NCI-H226 (cell line): ENCODE data around the gene TEX14.

ENCODE experiments used
- DNase-seq: peaks from one replicate; pipeline ENCODE4 v3.0.0-alpha.2; 2015

The TEX14 gene

DNA sequence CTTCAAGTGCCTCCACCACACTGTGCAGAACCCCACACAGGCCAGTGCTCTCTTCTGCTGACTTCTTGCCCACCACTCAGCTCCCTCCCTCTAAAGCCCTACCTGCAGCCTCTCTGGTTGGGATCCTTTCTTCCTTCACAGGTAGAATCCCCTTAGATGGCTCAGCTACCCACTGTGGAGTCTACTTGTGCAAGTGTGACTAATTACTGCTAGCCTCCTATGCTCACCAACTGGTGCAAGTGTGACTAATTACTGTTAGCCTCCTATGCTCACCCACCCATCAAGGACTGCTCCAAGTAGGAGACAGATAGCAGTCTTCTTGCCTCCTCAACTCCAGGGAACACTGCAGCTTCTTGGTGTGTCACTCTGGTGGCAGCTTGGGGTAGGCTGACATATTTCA is 43.6 kb downstream of the TEX14 start:
- no peak for DNase-seq

DNA sequence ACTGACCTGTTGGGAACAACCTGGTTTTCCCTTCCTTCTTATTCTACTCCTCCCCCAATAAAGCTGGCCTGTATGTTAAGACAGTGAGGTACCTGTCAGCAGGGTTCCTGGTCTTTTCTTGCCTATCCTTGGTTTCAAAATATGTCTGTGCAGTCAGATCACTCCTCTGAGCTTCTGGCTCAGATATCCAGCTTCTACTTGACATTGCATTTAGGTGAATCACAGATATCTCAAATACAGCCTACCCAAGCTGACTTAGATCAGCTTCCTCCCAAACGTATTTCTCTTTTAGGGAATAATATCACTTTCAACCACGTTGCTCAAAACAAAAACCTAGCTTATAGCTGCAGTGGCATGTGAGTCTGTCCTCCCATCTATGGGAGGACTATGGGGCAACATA is 48.7 kb downstream of the TEX14 start:
- DNase-seq: peak; percentile 93

DNA sequence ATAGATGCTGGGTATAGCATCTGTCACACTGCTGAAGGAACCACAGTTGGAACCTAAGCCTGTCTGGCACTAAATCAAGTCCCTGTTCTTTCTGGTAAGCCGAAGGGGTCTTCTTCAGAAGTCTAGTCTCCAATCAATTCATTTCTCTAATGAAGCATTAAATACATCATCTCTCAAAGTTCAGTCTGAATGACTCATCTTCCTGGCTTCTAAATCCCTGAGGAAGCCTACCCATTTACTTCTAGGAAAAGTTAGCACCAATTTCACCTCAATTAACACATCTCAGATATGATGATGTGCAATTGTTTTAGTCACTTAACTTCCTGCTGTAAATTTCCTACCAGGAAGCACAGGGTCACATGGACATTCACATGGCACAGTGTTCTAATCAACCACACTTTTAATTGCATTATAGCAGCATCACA is 49.9 kb downstream of the TEX14 start:
- DNase-seq: peak; percentile 24

DNA sequence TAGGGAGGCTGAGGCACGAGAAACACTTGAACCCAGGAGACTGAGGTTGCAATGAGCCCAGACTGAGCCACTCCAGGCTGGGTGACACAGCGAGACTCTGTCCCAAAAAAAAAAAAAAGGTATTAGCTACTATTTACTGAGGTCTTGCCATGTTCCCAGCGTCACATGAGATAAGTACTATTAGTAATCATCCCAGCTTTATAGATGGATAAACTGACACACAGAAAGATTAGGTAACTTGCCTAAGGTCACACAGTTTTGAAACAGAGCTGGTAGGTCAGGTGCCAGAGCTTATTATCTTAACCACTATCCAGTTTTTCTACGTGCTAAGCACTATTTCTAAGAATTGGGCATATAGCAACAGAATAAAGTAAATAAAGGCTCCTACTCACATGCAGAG is 51.6 kb downstream of the TEX14 start:
- no peak for DNase-seq

DNA sequence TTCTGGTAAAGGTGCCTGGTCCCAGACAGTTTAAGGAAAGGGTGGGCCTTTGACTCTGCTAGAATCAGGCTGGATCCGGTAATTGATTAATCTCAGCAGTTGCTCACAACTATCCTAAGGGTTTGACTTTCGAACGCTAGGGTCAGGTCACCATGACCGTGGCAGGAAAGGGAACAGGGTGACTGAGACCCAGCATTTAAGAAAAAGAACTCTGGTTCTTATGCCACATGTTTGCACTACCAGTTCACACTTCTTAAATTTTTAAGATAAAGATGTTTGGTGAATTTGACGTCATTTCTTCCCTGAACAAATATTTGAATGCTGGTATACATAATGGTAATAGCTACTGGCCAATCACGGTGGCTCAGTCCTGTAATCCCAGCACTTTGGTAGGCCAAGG is 52.2 kb downstream of the TEX14 start:
- DNase-seq: no peak

DNA sequence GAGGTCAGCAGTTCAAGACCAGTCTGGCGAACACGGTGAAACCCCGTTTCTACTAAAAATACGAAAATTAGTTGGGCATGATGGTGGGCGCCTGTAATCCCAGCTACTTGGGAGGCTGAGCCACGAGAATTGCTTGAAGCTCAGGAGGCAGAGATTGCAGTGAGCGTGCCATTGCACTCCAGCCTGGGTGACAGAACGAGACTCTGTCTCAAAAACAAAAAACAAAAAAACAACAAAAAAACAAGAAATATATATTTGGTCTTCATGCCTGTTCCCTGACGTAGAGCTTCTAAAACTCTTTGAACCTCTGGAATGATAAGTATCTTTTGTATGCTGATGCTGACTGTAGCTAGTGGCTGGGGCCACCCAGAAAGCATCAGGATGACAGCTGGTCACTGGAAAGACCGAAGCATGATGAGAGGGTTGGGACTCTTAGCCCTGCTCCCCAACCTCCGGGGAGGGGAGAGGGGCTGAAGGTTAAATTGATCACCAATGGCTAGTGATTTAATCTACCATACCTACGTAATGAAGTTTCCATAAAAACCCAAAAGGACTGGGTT is 54.8 kb downstream of the TEX14 start:
- DNase-seq: no peak

DNA sequence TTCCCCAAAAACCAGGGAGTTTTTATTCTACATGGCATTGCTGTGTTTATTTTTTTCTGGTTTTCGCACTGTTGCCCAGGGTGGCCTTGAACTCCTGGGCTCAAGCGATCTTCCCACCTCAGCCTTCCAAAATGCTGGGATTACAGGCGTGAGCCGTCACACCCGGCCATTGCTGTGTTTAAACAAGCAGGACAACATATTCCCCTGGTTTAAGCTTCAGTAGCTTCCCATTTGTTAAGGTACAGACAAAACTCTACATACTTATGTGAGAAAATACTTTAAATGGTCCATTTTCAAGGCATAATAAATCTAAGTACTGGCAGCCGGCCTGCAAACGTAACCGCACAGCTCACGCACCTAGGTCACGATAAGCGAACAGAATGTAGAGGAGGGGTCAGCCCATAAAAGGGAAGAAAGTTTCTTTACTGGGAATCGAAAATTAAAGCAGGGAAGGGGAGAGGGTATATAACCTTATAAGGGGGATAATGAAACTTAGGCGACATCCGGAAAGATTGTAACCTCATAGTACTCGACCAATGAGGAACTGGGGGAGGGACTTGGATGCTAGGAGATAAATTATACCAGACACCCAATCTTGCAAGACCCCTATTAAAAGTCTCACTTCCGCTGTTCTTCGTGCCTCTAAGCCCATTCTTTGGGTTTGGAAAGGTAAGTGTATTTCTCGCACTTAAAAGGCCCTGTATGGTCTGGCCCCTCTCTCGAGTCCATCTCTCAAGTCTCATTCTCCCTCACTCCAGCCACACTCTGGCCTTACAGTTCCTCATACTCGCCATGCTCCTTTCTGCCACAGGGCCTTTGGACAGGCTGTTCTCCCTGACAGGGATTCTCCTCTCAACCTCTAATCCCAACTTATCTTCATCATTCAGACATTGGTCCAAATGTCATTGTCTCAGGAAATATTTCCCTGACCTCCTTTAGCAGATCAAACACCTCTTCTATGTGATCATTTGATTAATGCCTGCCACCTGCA is 59.2 kb downstream of the TEX14 start:
- no peak for DNase-seq

DNA sequence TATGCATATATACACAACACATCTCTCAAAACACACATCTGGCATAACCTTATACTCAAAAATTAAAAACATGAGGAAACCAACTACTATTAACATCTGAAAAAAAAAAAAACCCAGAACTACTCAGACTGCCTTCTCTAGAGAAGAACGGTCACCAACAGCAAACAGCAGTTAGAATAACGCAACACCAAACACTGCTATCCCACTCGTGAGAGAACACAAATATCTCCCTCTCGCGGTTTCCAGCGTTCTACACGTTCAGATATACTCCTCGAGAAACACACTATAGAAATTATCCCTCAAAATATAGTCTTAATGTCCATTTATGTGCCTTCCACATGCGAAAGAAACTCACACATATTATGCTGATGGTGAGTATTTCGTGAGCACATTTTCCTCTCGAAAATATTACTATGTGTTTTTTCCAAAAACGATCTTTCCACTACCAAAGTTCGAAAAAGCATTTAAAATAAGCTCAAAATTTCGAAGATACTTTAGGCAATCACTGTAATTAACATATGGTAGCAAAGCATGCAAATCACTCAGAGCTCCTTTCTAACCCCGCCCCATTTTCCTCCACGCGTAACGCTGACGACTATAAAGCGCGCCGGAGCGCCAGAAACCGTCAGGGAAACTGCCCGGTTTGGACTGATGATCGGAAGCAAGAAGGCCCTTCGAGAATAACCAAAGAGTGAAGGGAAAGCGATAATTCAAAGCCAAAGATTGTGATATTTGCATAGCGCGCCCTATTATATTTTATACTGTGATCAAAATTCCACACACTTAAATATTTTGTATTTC is 60.1 kb downstream of the TEX14 start:
- peak; percentile 95 for DNase-seq

DNA sequence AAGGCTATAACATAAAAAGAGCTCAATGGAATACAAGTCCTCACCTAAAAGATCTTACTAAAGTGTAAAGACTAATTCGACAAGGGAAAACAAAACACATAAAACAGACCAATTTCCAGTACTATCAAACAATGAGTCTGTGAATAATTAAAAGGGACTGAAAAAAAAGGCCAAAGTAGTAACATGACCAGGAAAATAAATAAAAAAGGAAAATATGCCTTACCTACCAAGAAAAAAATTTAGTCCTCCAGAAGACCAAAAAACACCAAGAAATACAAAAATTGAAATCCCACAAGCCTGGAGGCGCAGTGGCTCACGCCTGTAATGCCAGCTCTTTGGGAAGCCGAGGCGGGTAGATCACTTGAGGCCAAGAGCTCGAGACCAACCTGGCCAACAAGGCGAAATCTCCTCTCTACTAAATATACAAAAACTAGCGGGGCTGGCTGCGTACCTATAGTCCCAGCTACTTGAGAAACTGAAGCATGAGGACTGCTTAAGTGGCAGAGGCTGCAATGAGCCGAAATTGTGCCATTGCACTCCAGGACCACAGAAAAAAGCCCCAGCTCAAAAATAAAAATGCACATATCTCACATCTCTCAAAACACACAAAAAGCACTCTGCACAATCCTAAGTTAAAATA is 60.8 kb downstream of the TEX14 start:
- DNase-seq: no peak

DNA sequence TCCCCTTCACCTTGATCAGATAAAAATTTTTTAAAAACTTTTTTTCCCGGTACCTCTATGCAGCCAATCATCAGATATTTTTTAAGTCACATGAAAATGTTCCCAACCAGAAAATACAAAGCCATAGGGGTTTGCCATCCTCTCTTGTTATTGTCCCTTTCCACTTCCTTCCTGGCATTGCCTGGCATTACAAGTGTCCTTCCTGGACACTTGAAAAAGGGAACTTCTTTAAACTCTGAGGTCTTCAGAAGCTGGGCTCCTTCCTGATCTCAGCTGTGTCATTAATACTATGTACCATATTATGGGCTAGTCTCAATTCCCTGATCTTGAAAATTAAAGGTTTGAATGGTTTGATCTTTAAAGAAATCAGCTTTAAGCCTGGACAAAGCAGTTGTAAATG is 64.9 kb downstream of the TEX14 start:
- no peak for DNase-seq

DNA sequence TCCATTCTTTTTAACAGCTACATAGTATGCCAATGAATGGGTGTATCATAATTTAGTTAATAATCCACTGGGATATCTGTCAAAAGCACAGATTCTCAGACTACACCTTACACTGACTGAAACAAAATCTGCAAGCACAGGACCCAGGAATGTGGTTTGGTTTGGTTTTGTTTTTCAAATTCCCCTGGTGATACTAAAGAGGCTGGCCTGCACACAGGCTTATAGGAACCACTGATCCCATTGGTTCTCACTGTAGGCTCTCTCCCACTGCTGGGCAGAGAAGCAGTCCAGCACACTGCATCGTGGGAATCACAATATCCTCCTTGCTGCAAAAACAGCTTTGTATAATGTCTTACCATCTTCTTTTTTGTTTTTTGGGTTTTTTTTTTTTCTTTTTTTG is 67.1 kb downstream of the TEX14 start:
- no peak for DNase-seq

DNA sequence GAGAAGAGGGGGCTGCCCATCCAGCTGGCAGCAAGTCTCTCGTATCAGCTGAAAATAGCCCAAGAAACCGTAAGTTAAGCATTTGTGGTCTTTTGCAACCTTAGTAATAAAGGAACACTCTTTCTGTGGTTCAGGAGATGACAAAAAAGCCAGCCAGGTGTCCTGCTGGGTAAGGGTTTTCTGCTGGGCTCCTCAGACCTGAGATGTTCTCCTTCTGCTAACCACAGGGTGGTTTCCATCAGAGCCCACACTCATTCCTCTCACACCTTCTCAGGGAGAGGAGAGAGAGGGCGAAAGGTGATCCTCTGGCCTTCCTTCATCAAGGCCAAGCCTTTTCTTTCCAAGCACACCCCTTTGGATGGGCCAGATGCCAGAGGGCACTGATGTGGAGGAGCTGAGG is 70.7 kb downstream of the TEX14 start:
- no peak for DNase-seq

DNA sequence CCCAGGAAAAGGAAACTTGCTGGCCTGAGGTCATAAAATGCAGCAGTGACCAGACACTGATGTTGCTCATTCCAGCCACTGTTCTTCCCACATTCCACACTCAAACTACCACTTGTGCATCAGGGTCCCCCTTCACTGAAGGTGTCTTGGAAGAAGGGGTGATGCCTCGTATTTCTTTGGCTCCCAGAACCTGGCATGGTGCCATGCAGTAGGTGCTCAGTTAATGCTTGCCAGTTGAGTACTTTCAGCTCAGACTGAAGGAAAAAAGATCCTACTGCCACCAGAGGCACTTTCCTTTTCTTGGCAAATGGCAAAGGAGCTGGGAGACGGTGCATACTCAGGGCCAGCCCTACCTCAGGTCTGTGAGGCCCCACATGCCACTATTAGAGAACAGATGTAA is 73.5 kb downstream of the TEX14 start:
- no peak for DNase-seq

DNA sequence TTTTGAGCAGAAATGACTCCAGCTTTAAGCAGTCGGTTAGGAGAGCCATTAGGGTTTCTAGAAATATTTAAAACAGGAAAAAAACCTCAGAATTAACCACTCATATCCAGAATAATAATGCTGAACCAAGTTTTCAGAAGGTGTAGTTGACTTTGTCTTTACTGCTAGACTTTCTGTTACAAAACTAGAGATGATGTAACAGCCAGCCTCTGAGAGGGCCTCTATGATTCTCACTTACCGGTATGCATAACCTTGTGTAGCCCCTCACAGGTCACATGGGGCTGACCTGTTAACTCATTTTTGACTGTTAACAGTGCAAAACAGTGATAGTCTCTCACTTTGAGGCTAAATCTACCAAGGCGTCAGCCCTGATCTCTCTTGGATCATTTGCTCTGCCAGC is 74.3 kb downstream of the TEX14 start:
- DNase-seq: no peak

DNA sequence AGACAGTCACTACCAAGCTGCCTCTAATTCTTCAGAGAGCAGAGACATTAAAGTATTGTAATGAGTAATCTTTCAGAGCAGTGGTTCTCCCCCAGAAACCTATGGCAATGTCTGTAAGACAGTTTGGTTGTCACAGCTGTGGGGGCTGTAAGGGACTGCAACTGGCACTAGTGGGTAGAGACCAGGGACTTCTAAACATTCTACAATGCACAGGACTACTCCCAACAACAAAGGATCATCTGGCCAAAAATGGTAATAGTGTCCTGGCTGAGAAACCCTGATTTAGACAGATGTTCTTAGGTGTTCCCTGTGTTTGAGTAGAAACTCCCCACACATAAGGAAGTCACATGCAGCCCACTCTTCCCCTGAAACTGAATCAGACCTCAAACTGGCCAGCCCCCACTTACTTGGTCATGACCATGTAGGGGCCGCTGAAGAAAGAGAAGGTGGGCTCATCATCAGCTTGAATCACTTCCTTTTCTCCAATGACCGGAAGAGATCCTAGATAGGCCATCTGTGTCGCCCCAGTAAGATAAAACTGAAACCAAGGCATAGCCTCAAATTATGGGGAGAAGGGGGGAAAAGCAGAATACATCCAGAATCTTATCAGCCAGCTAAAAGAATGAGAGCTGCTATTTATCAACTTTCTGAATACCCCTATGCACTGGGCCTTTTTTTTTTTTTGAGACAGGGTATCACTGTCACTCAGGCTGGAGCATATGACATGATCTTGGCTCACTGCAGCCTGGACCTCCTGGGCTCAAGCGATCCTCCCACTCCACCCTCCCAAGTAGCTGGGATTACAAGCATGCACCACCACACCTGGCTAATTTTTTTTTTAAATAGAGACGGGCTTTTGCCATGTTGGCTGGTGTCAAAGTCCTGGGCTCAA is 75.8 kb downstream of the TEX14 start:
- no peak for DNase-seq

DNA sequence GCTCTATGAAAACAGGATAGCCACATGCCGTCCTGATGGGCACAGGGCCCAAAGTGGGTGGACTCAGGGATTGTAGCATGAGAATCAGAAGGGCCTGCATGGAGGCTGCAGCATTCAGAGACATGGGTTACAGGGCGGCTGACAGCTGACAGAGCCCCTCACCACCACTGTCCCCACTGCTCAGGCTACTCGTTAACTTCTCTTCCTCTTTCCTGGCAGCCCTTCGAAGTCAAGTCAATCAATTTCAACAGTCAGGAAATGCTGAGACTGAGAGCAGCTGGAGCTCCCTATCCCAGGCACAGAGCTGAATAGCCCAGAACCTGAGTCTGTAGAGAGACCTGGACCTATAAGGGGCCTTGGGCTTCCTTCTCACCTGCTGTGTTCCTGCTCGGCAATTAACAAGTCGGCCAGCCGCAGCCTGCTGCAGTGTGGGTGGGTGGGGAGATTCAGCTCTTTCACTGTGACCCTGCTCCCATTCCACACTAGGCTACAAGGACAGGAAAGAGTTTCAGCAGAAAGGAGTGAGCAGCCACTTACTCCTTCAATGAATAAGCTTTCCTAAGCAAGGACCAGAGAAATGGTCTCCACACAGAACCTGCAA is 76.9 kb downstream of the TEX14 start:
- no peak for DNase-seq

DNA sequence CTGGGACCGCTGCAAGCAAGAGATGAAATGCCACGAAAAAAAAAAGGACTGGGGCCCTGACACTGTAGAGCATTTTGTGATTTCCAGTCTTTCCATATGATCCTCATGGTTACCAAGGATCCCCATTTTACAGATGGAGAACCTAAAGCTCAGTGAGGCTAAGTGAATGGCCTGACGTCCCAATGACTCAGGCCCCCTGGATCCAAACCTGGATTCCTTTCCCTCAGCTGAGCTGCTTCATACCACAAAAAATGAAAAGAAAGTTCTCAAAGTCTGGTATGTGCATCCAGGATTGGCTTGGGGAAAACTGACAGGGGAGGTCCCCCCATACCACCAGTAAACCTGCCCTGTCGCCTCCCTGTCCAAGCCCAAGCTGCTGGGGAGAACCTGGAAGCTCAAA is 80.5 kb downstream of the TEX14 start:
- DNase-seq: no peak

DNA sequence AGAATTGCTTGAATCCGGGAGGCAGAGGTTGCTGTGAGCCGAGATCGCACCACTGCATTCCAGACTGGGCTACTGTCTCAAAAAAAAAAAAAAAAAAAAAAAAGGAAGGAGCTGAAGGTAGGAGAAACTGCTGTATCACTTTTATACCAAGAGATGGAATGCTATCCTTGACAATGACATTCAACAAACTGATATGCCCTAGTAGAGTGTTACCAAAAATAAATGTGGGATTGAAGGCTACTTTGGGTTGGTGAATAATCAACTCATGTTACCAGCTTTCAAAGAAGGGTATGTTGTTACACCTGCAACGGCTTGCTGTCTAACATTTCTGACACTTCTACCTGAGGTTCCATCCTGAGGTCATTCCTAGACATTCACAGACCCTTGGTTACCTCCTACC is 84.9 kb downstream of the TEX14 start:
- DNase-seq: no peak

DNA sequence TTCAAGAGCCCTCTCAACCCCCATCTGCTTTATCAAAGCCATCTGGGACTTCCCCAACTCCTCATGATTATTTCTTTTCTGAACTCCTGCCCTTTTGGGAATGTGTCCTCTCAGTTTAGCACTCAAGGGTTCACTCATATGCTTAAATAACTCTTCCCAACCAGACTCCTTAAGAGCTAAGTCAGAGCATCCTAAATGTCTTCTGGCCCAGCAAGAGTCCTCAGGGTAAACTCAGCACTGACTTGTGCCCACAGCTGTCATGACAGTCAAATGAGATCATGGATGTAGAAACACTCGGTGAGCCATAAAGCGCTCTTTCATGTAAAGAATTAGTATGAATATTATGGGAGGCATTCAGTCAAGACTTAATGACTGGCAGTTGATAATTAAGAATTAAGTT is 85.9 kb downstream of the TEX14 start:
- no peak for DNase-seq

DNA sequence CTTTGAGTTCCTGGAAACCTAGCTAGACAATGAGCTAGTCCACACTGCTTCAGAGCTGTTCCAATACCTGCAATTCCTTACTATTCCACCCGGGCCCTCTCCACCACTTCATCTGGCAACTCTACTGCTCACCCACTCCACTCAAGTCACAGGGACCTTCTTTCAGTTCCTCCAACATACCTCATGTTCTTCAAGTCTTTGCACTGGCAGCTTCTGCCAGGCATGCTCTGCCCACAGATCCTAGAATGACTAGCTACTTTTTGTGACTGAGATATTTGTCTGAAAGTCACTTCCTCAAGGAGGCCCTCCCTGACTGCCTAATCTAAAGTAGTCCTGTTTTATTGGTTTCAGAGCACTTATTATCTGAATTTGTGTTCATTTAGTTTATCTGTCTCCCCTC is 86.4 kb downstream of the TEX14 start:
- no peak for DNase-seq

DNA sequence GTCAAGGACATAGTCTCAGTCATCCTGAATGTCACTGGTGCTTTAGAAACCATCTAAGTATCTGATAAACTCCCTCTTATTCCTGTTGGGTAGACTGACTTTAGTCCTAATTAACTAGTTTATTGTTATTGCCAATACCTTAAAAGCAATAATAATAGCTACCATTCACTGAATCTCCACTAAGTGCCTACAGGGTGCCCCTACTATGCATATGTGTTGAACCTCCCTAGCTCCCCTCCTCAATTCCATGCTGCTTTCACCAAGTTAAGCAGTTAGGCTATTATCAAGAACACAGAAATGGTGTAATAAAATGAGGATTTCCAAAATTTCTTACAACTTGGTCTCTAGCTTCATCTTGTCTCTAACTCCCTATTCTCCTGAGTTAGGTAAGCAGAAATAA is 89.9 kb downstream of the TEX14 start:
- no peak for DNase-seq

DNA sequence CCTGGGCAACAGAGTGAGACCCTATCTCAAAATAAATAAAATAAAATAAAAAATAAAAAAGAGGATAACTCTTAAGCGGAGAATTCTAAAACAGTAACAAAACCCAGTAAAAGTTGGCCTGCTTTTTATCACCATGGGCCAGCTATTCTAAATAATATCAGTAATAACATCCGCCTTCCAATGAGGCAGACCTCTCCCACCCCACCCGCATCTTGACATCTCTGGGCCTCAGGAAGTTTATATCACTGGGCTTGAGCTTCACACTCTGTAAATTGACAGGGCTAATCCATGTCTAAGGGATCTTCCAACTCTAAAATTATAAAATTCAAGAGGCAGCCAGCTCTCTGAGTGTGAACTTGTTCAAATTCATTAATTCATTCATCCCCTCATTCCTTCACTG is 94.5 kb downstream of the TEX14 start:
- no peak for DNase-seq
